HL-60 (cell line): ENCODE data around the gene MAST2.

Source experiments
- DNase-seq, 2 experiments: peaks; one replicate each; pipeline ENCODE4 v3.0.0-alpha.2; 2010 to 2020; ENCODE audit warnings: low read depth in 1 of 2, low spot score in 1 of 2
- H3K27ac ChIP-seq: fragments of 250-450 bp; sonication (Bioruptor Pico); replicated peaks from 2 replicates; pipeline ENCODE4 v1.5.1; 2020; ENCODE audit warnings: mild to moderate bottlenecking, moderate library complexity
- H3K27me3 ChIP-seq: fragments of 250-450 bp; sonication (Bioruptor Pico); 2 replicates; pipeline ENCODE4 v1.5.1; 2021; ENCODE audit warnings: mild to moderate bottlenecking, moderate library complexity; ENCODE audit not compliant: insufficient read depth, poor library complexity, severe bottlenecking
- H3K4me3 ChIP-seq: replicated peaks from 2 replicates; pipeline ENCODE4 v1.5.1; 2011; ENCODE audit warnings: mild to moderate bottlenecking, control low read depth, low read length; ENCODE audit not compliant: insufficient read depth
- CTCF ChIP-seq: IDR thresholded peaks from one replicate; pipeline ENCODE4 v1.5.1; 2011; ENCODE audit warnings: low read length, control low read depth, inconsistent platforms; ENCODE audit not compliant: insufficient read depth
- GABPA ChIP-seq: IDR thresholded peaks from 2 replicates; pipeline ENCODE4 v1.6.1; 2012; ENCODE audit warnings: low read depth
- POLR2AphosphoS5 ChIP-seq: IDR thresholded peaks from 2 replicates; pipeline ENCODE4 v1.6.1; 2012; ENCODE audit warnings: low read depth
- REST ChIP-seq: IDR thresholded peaks from 2 replicates; pipeline ENCODE4 v1.6.1; 2012; ENCODE audit warnings: low read depth; ENCODE audit not compliant: insufficient replicate concordance
- SPI1 ChIP-seq: IDR thresholded peaks from 2 replicates; pipeline ENCODE4 v1.6.1; 2012; ENCODE audit warnings: low read depth, mild to moderate bottlenecking, borderline replicate concordance

MAST2 gene

GRCh38 chr1:45892068-45892785, 88.8 kb downstream of the MAST2 start:
- TF ChIP-seq POLR2AphosphoS5 (no peak), GABPA (no peak), SPI1 (no peak), REST (no peak), CTCF (no peak)
- Histone ChIP-seq H3K4me3 (no peak overlapping the region), H3K27ac (no peak overlapping the region), H3K27me3 (no peaks in the 10 kb centered on the region)
- no peak for DNase-seq

DNA sequence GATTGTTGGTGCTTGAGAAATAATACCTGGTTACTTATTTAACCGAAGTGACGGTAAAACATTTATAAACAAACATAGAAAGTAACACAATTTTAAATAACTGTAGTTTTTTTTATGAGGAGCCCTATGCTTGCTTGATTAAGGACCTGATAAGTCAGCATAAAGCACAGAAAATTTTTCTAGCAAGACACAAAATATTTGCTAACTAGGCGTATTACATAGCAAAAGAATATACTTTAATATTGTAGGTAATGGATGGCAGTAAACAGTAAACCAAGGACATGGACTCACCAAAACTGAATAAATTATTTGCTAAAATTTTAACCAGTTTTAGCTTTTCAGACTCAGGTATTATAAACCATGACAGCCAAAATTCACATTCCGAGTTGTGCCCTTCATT, 90.9 kb downstream of the MAST2 start:
- Histone ChIP-seq H3K27ac (no peak overlapping the region), H3K27me3 (no peaks in the 10 kb centered on the region), H3K4me3 (no peak overlapping the region)
- TF ChIP-seq REST (no peak), CTCF (no peak), POLR2AphosphoS5 (no peak), GABPA (no peak), SPI1 (no peak)
- DNase-seq: no peak

GRCh38 chr1:45894921-45895320, 91.5 kb downstream of the MAST2 start:
- DNase-seq: no peak
- H3K27me3 ChIP-seq: no peaks in the 10 kb centered on the region
- H3K4me3 ChIP-seq: no peak overlapping the region
- TF ChIP-seq CTCF: no peak
- no peak overlapping the region for H3K27ac ChIP-seq

GRCh38 chr1:45895406-45895805, 92.0 kb downstream of the MAST2 start:
- H3K4me3 ChIP-seq: no peak overlapping the region
- DNase-seq: no peak
- H3K27ac ChIP-seq: no peak overlapping the region
- no peaks in the 10 kb centered on the region for H3K27me3 ChIP-seq
- TF ChIP-seq REST (no peak), SPI1 (no peak), GABPA (no peak), CTCF (no peak), POLR2AphosphoS5 (no peak)
